B cell (primary cell): ENCODE data around the gene PKP1. TPM values are rescaled to one million over a fixed set of nuclear protein-coding genes. Genes with fewer than 3 reads are reported as not detected.

Source experiments
- ATAC-seq: fragments of 200-7000 bp; cut with Tn5 transposase; one replicate; pipeline ENCODE4 v1.10.0; 2021; ENCODE audit warnings: low read depth, mild to moderate bottlenecking, moderate number of reproducible peaks, moderate library complexity
- CTCF ChIA-PET: fragments of 350-600 bp; sonication (Branson Sonifier 250); formaldehyde crosslinking; loops from one replicate; lab custom pipeline; 2021; ENCODE audit warnings: antibody characterized with exemption, inconsistent platforms; lab: Charles Lee
- POLR2A ChIA-PET: fragments of 350-600 bp; sonication (Branson Sonifier 250); formaldehyde crosslinking; loops from one replicate; lab custom pipeline; 2021; ENCODE audit warnings: antibody characterized with exemption; lab: Charles Lee
- DNase-seq: peaks from one replicate; pipeline ENCODE4 v3.0.0; 2013
- H2AFZ ChIP-seq: 2 replicates; pipeline ENCODE4 v1.6.1; 2012; ENCODE audit warnings: mild to moderate bottlenecking, low read depth, low read length; ENCODE audit not compliant: insufficient read depth, poor library complexity, severe bottlenecking
- H3K27ac ChIP-seq, 2 donors: 1 replicate in 1 of 2; 2 replicates in 1 of 2; pipeline ENCODE4 v1.5.1; 2012 to 2013; ENCODE audit warnings: low read length in 2 of 2, mild to moderate bottlenecking in 2 of 2, moderate library complexity in 1 of 2
- H3K27me3 ChIP-seq, 4 experiments: fragments of 200-600 bp in 1 of 4; sonication (generic) in 1 of 4; replicated peaks in 1 of 4; 1 replicate in 2 of 4; 2 replicates in 2 of 4; pipeline versions ENCODE4 v1.6.1 to v1.7.0; 2013 to 2016; ENCODE audit warnings: low read length in 3 of 4, mild to moderate bottlenecking in 2 of 4, mixed read lengths in 1 of 4, moderate library complexity in 1 of 4; ENCODE audit not compliant: insufficient read depth in 4 of 4, control insufficient read depth in 3 of 4; ENCODE audit errors: control extremely low read depth in 1 of 4
- H3K36me3 ChIP-seq, 2 experiments: replicated peaks in 1 of 2; 1 replicate in 1 of 2; 2 replicates in 1 of 2; pipeline versions ENCODE4 v1.6.1 to v1.7.1; 2013; ENCODE audit warnings: low read length in 1 of 2; ENCODE audit not compliant: insufficient read depth in 2 of 2, control insufficient read depth in 1 of 2; ENCODE audit errors: control extremely low read depth in 1 of 2, extremely low read depth in 1 of 2
- H3K4me1 ChIP-seq, 2 donors: fragments of 200-600 bp in 1 of 2; sonication (generic) in 1 of 2; 1 replicate in 1 of 2; 2 replicates in 1 of 2; pipeline versions ENCODE4 v1.5.1 to v1.6.1; 2013 to 2017; ENCODE audit warnings: low read length in 2 of 2; ENCODE audit not compliant: control insufficient read depth in 2 of 2, insufficient read depth in 2 of 2
- H3K4me2 ChIP-seq: replicated peaks from 2 replicates; pipeline ENCODE3; 2012; ENCODE audit warnings: mild to moderate bottlenecking, low read depth, low read length; ENCODE audit not compliant: poor library complexity, severe bottlenecking
- H3K4me3 ChIP-seq, 5 experiments: fragments of 200-600 bp in 1 of 5; sonication (generic) in 1 of 5; 1 replicate in 3 of 5; 2 replicates in 2 of 5; pipeline versions ENCODE4 v1.5.1 to v1.7.0; 2011 to 2016; ENCODE audit warnings: low read length in 4 of 5, mild to moderate bottlenecking in 4 of 5, low read depth in 2 of 5, control low read depth in 1 of 5, moderate library complexity in 1 of 5; ENCODE audit not compliant: insufficient read depth in 1 of 5; ENCODE audit errors: control extremely low read depth in 1 of 5, extremely low read depth in 1 of 5
- H3K79me2 ChIP-seq: fragments of 200-600 bp; sonication (generic); one replicate; pipeline ENCODE4 v1.6.0; 2016; ENCODE audit warnings: low read length; ENCODE audit not compliant: control insufficient read depth, insufficient read depth
- H3K9ac ChIP-seq: fragments of 200-600 bp; sonication (generic); 2 replicates; pipeline ENCODE4 v1.6.1; 2017; ENCODE audit warnings: mild to moderate bottlenecking, low read length, moderate library complexity
- H3K9me3 ChIP-seq, 3 donors: one replicate each; pipeline versions ENCODE4 v1.6.1 to v1.7.1; 2013; ENCODE audit warnings: low read length in 2 of 3; ENCODE audit not compliant: control insufficient read depth in 2 of 3, insufficient read depth in 1 of 3; ENCODE audit errors: control extremely low read depth in 1 of 3
- H4K20me1 ChIP-seq: 2 replicates; pipeline ENCODE4 v1.6.0; 2012; ENCODE audit warnings: mild to moderate bottlenecking, low read length; ENCODE audit not compliant: insufficient read depth, control insufficient read depth, poor library complexity, severe bottlenecking
- H3K27ac Mint-ChIP-seq: one replicate; pipeline ENCODE4 v1.8.0; 2021; ENCODE audit warnings: mixed read lengths
- H3K27me3 Mint-ChIP-seq: one replicate; pipeline ENCODE4 v1.8.0; 2021; ENCODE audit warnings: mixed read lengths
- H3K4me1 Mint-ChIP-seq: one replicate; pipeline ENCODE4 v1.8.0; 2021; ENCODE audit warnings: mixed read lengths
- H3K4me3 Mint-ChIP-seq: one replicate; pipeline ENCODE4 v1.8.0; 2021; ENCODE audit warnings: mixed read lengths
- H3K9me3 Mint-ChIP-seq: one replicate; pipeline ENCODE4 v1.8.0; 2022; ENCODE audit warnings: mixed read lengths; ENCODE audit not compliant: insufficient read depth
- EZH2 ChIP-seq: IDR thresholded peaks from 2 replicates; pipeline ENCODE4 v1.6.1; 2012; ENCODE audit warnings: borderline replicate concordance, low read depth, mild to moderate bottlenecking, moderate library complexity, low read length; ENCODE audit not compliant: insufficient read depth, poor library complexity, severe bottlenecking
- WGBS: methylation state at CpG from one replicate; pipeline ENCODE4 v1.1.5; 2013; ENCODE audit warnings: missing lambda C conversion rate; ENCODE audit not compliant: insufficient coverage; 5-methylcytosine and 5-hydroxymethylcytosine counted together
- intact Hi-C: fragments of 100-400 bp; cut with micrococcal nuclease; formaldehyde crosslinking; loops from one replicate; pipeline ENCODE4 v1.10.0; 2022
- polyA plus RNA-seq: library from polyadenylated mRNA; depleted of rRNA; stranded (reverse); fragments of >200 nt; gene quantifications from 2 replicates; pipeline ENCODE4 v1.2.3, GENCODE V29; 2012
- total RNA-seq, 2 donors: library from RNA; stranded (reverse); fragments of 120-200 nt in 1 of 2; gene quantifications; 1 replicate in 1 of 2; 2 replicates in 1 of 2; pipeline versions ENCODE4 v1.2.3 to v1.2.4, GENCODE V29; 2013 to 2022
- TF ChIP-seq, protein P1 (sequence below): fragments of 200-600 bp; IDR thresholded peaks from one replicate; pipeline ENCODE4 v1.8.0; 2022; ENCODE audit warnings: antibody characterized with exemption, mild to moderate bottlenecking

The PKP1 gene
- total and polyA plus RNA-seq, 2 donors (not counting 1 experiment from before 2014, with no cell fraction given) = not detected

DNA sequence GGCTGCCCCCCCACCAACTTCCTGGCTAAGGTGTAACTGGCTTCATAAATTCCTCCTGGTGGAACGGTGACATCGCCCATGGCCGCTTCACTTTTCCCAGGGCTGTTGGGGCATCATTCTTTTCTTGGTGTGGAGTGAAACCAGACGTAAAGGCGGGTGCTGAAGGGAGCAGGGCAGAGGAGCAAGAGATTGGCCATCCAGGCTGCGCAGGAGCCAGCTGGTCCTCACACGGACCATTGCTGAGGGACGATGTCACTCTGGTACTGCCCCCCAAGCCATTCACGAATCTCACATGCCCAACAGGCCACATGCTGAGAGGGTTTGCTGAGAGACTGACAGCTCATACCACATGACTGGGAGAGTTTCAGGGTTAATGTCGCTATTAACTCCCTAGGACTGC is 10.5 kb upstream of the PKP1 start:
- Histone ChIP-seq H3K4me1 (no peaks in the 10 kb centered on the region), H3K27me3 (peaks cover 0 to 2% (median 0%) of the 10 kb centered on the region in 4 experiments), H3K9ac (no peak overlapping the region), H2AFZ (no peak overlapping the region), H3K4me3 (no peak overlapping the region), H3K36me3 (no peaks in the 10 kb centered on the region), H3K79me2 (no peaks in the 10 kb centered on the region), H3K9me3 (no peaks in the 10 kb centered on the region), H3K27ac (no peak overlapping the region), H4K20me1 (no peaks in the 10 kb centered on the region), H3K4me2 (no peak overlapping the region)
- Mint-ChIP-seq H3K9me3 (no peaks in the 10 kb centered on the region), H3K4me3 (no peak overlapping the region), H3K27ac (no peak overlapping the region), H3K27me3 (peaks cover 24% of the 10 kb centered on the region), H3K4me1 (no peaks in the 10 kb centered on the region)
- TF ChIP-seq EZH2 = no peak
- TF ChIP-seq, protein P1, sequence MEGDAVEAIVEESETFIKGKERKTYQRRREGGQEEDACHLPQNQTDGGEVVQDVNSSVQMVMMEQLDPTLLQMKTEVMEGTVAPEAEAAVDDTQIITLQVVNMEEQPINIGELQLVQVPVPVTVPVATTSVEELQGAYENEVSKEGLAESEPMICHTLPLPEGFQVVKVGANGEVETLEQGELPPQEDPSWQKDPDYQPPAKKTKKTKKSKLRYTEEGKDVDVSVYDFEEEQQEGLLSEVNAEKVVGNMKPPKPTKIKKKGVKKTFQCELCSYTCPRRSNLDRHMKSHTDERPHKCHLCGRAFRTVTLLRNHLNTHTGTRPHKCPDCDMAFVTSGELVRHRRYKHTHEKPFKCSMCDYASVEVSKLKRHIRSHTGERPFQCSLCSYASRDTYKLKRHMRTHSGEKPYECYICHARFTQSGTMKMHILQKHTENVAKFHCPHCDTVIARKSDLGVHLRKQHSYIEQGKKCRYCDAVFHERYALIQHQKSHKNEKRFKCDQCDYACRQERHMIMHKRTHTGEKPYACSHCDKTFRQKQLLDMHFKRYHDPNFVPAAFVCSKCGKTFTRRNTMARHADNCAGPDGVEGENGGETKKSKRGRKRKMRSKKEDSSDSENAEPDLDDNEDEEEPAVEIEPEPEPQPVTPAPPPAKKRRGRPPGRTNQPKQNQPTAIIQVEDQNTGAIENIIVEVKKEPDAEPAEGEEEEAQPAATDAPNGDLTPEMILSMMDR = no peak
- CTCF ChIA-PET = interaction anchor here (1.7 kb wide), 1 partner anchor 18 kb away, joined by 4 read pairs; no protein-coding TSS in a partner anchor
- no peak for DNase-seq
- 89% methylated on average over 10 of the region's 10 CpGs for WGBS
- POLR2A ChIA-PET = no interaction called here
- intact Hi-C loops = no loop called here
- ATAC-seq = no peak

DNA sequence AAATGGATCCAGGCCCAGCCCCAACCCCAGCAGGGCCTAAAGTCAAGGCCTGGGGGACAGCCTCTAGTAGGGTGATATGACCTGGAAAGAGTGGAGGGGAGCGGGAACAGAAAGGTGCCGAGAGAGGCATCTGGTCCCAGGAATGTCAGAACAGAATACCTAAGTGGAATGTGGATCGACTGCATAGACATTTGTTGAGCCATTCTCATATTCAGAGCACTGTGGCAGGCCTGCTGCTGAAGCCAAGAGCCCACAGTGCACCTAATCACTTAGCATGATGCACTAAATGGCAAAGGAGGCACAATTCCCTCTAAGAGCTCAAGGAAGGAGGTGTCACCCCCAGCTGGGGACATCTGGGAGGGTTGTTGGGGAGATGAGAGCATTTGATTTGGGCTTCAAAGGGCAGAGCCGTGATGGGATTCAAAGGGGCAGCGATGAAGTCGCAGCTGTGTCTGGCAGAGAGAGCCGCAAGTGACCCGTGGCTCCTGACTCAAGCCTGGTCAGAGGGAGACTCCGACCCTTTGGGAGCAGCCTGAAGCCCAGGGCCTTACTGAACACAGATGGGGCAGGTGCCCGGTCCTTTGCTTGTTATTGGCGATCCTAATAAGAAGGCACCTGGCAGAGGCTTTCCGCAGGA is 8.6 kb upstream of the PKP1 start:
- peaks cover 0 to 4% (median 0%) of the 10 kb centered on the region in 4 experiments for H3K27me3 ChIP-seq
- no peak overlapping the region for H3K27ac ChIP-seq
- ATAC-seq (no peak), DNase-seq (no peak)
- 96% methylated on average over 12 of the region's 12 CpGs for WGBS
- H3K4me3 ChIP-seq = no peak overlapping the region
- H3K4me2 ChIP-seq = no peak overlapping the region
- no peak overlapping the region for H2AFZ ChIP-seq
- Mint-ChIP-seq H3K4me1 (no peaks in the 10 kb centered on the region), H3K27me3 (peaks cover 21% of the 10 kb centered on the region), H3K4me3 (no peak overlapping the region), H3K27ac (no peak overlapping the region), H3K9me3 (no peaks in the 10 kb centered on the region)
- no peaks in the 10 kb centered on the region for H3K36me3 ChIP-seq
- intact Hi-C loops = no loop called here
- H3K4me1 ChIP-seq = no peaks in the 10 kb centered on the region
- no peak for TF ChIP-seq EZH2
- TF ChIP-seq, protein P1 = no peak
- H3K9ac ChIP-seq = no peak overlapping the region
- no peaks in the 10 kb centered on the region for H3K79me2 ChIP-seq
- ChIA-PET POLR2A (no interaction called here), CTCF (no interaction called here)
- H4K20me1 ChIP-seq = no peaks in the 10 kb centered on the region
- no peaks in the 10 kb centered on the region for H3K9me3 ChIP-seq
